PFSK-1 (cell line): ENCODE measurements around the gene ARSJ.

ENCODE experiments used
- POLR2AphosphoS5 ChIP-seq: IDR thresholded peaks from 2 replicates; pipeline ENCODE4 v1.6.1; 2012; ENCODE audit warnings: low read depth, mild to moderate bottlenecking, control low read depth, low read length, moderate library complexity
- SIN3A ChIP-seq: IDR thresholded peaks from 2 replicates; pipeline ENCODE4 v1.6.1; 2012; ENCODE audit warnings: mild to moderate bottlenecking, low read length, moderate library complexity, borderline replicate concordance; ENCODE audit not compliant: insufficient read depth

- TF ChIP-seq SIN3A, result peak; percentile 87; the same call in 1 of the 2 replicates
- TF ChIP-seq POLR2AphosphoS5, result peak; percentile 34; the same call in 1 of the 2 replicates
Observed at GRCh38 chr4:113957956-113958355, 21.5 kb downstream of the ARSJ start.
